ENCODE measurements around the gene CRADD. TPM values are rescaled to one million over a fixed set of nuclear protein-coding genes. Genes with fewer than 3 reads are reported as not detected.

Gene CRADD
- total RNA-seq, 4 donors from 2014 or later = 11.8 to 49.5 (median 31.4) TPM

- Histone ChIP-seq H3K27me3 (no peaks in the 10 kb centered on the region), H3K4me1 (peaks cover 6 to 53% (median 19%) of the 10 kb centered on the region in 3 donors), H3K9me3 (no peaks in the 10 kb centered on the region), H3K36me3 (no peaks in the 10 kb centered on the region), H3K4me3 (no peak overlapping the region), H3K27ac (peak overlapping the region in 1 of 4 donors; percentile 12)
- TF ChIP-seq POLR2AphosphoS5 (IDR thresholded peaks at IDR 0.05) (no peak), EP300 (IDR thresholded peaks at IDR 0.05) (no peak), CTCF (IDR thresholded peaks at IDR 0.05) (no peak), POLR2A (IDR thresholded peaks at IDR 0.05) (no peak)
- ATAC-seq = no peak
- WGBS, 2 donors (ENCODE audit: low coverage in 1 of 2) = 40 to 51% methylated on average over 3 of the region's 3 CpGs
These were observed 85.0 kb downstream of the CRADD start for GRCh38 chr12:93762059-93762719.

- H3K27ac ChIP-seq = no peak overlapping the region
These were observed 85.9 kb downstream of the CRADD start for GRCh38 chr12:93762912-93763553.

GRCh38 chr12:93763746-93764147, 86.6 kb downstream of the CRADD start:
- Histone ChIP-seq H3K4me3 (no peak overlapping the region), H3K36me3 (no peaks in the 10 kb centered on the region), H3K4me1 (peaks cover 6 to 55% (median 17%) of the 10 kb centered on the region in 3 donors), H3K27ac (no peak overlapping the region), H3K9me3 (no peaks in the 10 kb centered on the region), H3K27me3 (no peaks in the 10 kb centered on the region)
- no peak for ATAC-seq
- TF ChIP-seq CTCF (IDR thresholded peaks at IDR 0.05) (no peak), POLR2AphosphoS5 (IDR thresholded peaks at IDR 0.05) (no peak), POLR2A (IDR thresholded peaks at IDR 0.05) (no peak), EP300 (IDR thresholded peaks at IDR 0.05) (no peak)
- 93 to 100% methylated on average over 2 to 3 of the region's 3 CpGs for WGBS, 2 donors (ENCODE audit: low coverage in 1 of 2)

More at GRCh38 chr12:93762912-93763553, 85.9 kb downstream of the CRADD start:
- Histone ChIP-seq H3K4me1 (peaks cover 6 to 53% (median 19%) of the 10 kb centered on the region in 3 donors), H3K36me3 (no peaks in the 10 kb centered on the region), H3K4me3 (no peak overlapping the region), H3K9me3 (no peaks in the 10 kb centered on the region), H3K27me3 (no peaks in the 10 kb centered on the region)
- ATAC-seq = no peak
- 90 to 100% methylated on average over 3 of the region's 3 CpGs for WGBS, 2 donors (ENCODE audit: low coverage in 1 of 2)
- no peak for TF ChIP-seq CTCF (IDR thresholded peaks at IDR 0.05)
- TF ChIP-seq POLR2A (IDR thresholded peaks at IDR 0.05) = no peak
- no peak for TF ChIP-seq POLR2AphosphoS5 (IDR thresholded peaks at IDR 0.05)

GRCh38 chr12:93766371-93766770, 89.2 kb downstream of the CRADD start:
- WGBS, 2 donors (ENCODE audit: low coverage in 1 of 2) = 56% methylated on average over 2 of the region's 2 CpGs; no CpG with 5 or more reads in 1 of the 2 donors
- Histone ChIP-seq H3K4me3 (no peak overlapping the region), H3K36me3 (no peaks in the 10 kb centered on the region), H3K27ac (peak overlapping the region; percentile 43 to 69 (median 58)), H3K9me3 (no peaks in the 10 kb centered on the region), H3K27me3 (no peaks in the 10 kb centered on the region), H3K4me1 (peaks cover 6 to 38% (median 7%) of the 10 kb centered on the region in 3 donors)
- no peak for ATAC-seq
- TF ChIP-seq POLR2AphosphoS5 (IDR thresholded peaks at IDR 0.05) (no peak), CTCF (IDR thresholded peaks at IDR 0.05) (no peak), POLR2A (IDR thresholded peaks at IDR 0.05) (no peak), EP300 (IDR thresholded peaks at IDR 0.05) (no peak)
